GM21737 (cell line): ENCODE data around the gene RBM8A.
"Not testable (repeated sequence)": the region's sequence is repeated elsewhere in the genome, so short reads cannot be mapped to it uniquely, and the experiment has no call there.

ENCODE experiments used
- ATAC-seq: cut with Tn5 transposase; IDR thresholded peaks from one replicate; pipeline ENCODE4 v1.9.1; 2021; ENCODE audit warnings: mild to moderate bottlenecking, moderate library complexity; ENCODE audit not compliant: unreplicated experiment

Gene RBM8A

GRCh38 chr1:145956781-145957442 lies 29.6 kb upstream of the RBM8A start:
- no peak for ATAC-seq

- no peak for ATAC-seq
These were observed 29.1 kb upstream of the RBM8A start for GRCh38 chr1:145956361-145956760.

GRCh38 chr1:145955436-145955835 lies 28.2 kb upstream of the RBM8A start:
- ATAC-seq = no peak

DNA sequence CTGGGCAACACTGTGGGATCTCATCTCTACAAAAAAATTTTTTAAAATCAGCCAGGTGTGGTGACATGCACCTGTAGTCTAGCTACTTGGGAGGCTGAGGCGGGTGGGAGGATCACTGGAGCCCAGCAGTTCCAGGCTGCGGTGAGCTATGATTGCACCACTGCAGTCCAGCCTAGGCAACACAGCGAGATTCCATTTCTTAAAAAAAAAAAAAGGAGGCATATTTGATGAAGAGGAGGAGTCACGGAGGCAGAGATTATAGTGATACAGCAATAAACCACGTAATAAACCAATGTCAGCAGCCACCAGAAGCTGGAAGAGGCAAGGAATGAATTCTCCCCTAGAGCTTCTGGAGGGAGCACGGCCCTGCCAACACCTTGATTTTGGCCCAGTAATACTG lies 26.6 kb upstream of the RBM8A start:
- ATAC-seq = no peak

DNA sequence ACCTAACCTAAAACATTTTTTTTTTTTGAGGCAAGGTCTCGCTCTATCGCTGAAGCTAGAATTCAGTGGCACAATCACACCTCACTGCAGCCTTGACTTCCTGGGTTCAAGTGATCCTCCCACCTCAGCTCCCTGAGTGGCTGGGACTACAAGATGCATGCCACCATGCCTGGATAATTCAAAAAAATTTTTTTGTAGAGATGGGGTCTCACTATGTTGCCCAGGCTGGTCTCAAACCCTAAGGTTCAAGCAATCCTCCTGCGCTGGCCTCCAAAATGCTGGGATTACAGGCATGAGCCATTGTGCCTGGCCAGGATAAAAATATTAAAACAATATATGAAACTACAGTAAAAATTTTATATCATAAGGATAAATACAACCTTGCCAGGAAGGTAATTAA lies 25.6 kb upstream of the RBM8A start:
- no peak for ATAC-seq

GRCh38 chr1:145951526-145951925 lies 24.2 kb upstream of the RBM8A start:
- no peak for ATAC-seq

DNA sequence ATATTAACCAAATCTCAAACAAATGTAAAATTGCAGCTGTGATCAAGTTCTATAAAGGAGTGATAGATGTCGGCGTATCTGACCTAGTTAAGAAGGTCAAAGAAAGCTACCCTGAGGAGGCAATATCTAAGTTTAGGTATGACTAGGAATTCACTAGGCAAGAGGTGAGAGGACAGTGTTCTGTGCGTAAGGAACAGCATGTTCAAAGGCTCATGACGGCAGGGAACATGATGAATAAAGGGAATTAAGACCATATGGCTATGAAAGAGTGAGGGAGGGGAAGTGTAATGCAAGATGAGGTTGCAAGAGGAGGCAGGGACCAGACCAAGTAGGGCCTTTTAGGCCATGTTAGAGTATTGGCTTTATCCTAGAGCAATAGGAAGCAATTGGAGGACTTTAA lies 21.9 kb upstream of the RBM8A start:
- no peak for ATAC-seq

DNA sequence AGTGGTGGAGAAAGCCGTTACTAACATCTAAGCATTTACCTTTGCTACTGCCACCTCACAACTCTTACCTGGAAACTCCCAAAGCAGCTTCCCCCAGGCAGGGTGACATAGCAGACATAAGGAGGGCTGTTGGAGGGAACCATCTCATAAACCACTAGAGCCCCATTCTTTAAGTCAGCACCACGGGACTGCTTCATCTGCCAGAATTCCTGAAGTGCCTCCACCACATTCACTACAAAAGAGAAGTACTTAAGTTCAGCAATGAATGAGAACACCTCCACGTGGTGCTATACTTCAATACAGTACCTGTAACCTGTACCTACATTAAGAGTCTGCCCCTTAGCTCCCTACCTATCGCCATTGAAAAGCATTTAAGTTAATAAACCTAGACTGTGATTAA lies 20.3 kb upstream of the RBM8A start:
- no peak for ATAC-seq

- ATAC-seq = no peak
These were observed 19.2 kb upstream of the RBM8A start for GRCh38 chr1:145946477-145946986.

DNA sequence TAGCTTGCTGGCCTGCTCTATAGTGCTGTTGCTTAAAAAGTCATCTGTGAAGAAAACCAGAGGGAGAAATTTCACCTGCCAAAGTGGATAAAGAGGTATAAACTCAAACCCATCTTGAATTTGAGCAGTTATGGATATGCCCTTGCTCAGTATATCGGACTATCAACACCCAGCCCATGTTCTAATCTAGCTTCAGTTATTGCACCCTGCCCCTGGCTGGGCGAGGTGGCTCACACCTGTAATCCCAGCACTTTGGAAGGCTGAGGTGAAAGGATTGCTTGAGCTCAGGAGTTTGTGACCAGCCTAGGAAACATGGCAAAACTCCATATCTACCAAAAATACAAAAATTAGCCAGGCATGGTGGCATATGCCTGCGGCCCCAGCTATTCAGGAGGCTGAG lies 17.2 kb upstream of the RBM8A start:
- no peak for ATAC-seq

DNA sequence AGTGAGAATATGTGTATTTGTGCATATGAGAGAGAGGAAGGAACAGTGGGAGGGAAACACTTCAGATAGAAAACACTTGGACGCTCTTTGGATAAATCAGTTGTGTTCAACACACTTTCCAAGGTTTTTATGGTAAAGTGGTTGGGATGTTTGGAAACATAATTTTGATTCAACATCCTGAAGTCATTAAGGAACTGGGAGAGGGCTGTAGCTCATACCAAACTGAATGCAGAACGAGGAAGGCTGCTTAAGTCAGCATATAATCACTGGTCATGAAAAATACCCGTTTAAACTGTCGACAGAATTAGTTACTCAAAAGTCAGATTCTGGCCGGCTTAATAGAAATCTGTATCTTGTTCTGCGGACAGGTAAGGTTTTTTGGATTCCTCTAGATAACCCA lies 15.6 kb upstream of the RBM8A start:
- ATAC-seq = no peak

DNA sequence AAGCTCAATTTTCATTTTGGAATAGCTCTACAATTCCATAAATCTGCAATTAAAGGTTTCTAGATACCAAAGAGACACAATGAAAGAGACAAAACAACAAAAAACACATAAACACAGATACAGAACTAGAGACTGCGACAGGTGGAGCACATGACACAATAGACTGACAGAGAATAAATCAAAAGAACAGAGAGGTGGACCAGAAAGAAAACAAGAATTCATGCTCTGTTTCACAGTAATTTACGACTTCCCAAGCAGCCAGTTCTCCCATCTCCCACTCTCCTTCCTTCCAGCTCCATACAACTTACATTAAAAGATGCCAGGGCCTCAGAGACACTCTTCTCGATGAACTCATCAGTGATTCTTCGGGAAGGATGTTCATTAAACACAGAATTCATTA lies 15.1 kb upstream of the RBM8A start:
- no peak for ATAC-seq

GRCh38 chr1:145937436-145937835 lies 10.2 kb upstream of the RBM8A start:
- ATAC-seq = no peak

GRCh38 chr1:145936247-145936646 lies 9.0 kb upstream of the RBM8A start:
- no peak for ATAC-seq

DNA sequence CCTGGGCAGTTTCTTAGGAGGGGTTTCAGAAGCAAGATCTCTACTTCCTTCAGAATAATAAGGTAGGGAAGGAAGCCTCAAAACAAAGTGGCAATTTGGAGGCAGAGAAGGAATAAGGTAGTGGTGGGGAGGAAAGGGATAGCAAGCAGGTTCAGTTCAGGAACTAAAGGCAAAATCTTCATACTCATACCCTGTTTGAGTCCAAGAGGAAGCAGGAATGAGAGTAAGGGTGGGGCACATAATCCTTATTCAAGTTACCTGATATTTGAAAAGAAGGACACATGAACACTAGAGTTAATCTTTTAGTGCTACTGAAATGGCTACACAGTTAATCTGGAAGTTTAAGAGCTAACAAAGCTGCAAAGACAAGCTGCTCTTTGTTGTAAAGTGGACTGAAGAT lies 8.4 kb upstream of the RBM8A start:
- no peak for ATAC-seq

GRCh38 chr1:145932522-145933009 lies 5.3 kb upstream of the RBM8A start:
- ATAC-seq = not testable (repeated sequence)

DNA sequence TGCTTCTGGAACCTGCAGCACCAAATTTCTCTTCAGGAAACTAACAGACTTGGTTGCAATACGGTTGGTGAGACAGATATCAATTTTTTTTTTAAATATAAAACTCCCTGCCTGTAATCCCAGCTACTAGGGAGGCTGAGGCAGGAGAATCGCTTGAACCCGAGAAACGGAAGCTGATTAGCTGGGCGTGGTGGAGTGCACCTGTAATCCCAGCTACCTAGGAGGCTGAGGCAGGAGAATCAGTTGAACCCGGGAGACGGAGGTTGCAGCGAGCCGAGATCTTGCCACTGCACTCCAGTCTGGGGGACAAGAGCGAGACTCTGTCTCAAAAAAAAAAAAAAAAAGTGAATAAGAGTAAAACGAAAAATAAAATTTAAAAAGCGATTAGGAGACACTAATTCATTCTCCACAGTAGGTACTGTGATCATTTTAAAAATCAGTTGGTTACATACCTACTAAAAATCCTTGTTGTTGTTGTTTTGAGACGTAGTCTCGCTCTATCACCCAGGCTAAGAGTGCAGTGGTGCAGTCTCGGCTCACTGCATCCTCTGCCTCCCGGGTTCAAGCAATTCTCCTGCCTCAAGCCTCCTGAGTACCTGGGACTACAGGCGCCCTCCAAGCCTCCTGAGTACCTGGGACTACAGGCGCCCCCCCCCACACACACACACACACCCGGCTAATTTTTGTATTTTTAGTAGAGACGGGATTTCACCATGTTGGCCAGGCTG lies 796 bp upstream of the RBM8A start:
- no peak for ATAC-seq

- no peak for ATAC-seq
These were observed 610 bp downstream of the RBM8A start for GRCh38 chr1:145926686-145927062.

- no peak for ATAC-seq
These were observed 5.0 kb downstream of the RBM8A start for GRCh38 chr1:145922266-145922665.

GRCh38 chr1:145920297-145920696 lies 7.0 kb downstream of the RBM8A start:
- ATAC-seq = not testable (repeated sequence)

GRCh38 chr1:145918992-145919939 lies 8.0 kb downstream of the RBM8A start:
- peak; percentile 72 for ATAC-seq
